ENCODE data around the gene RALBP1. TPM values are rescaled to one million over a fixed set of nuclear protein-coding genes. Genes with fewer than 3 reads are reported as not detected.
"Not testable (repeated sequence)": the region's sequence is repeated elsewhere in the genome, so short reads cannot be mapped to it uniquely, and the experiment has no call there.

RALBP1 gene
- polyA plus RNA-seq, 1 experiment, result 45.2 TPM

- ChIA-PET POLR2A (no interaction called here), CTCF (interaction anchor here (1.0 to 1.2 kb wide), 2 partner anchors 22 to 36 kb away, joined by 3 read pairs; no protein-coding TSS in a partner anchor)
- DNase-seq (ENCODE audit: low read depth), result no peak
- no peak for TF ChIP-seq CTCF (IDR thresholded peaks at IDR 0.05; ENCODE audit: insufficient read depth, low read depth, low read length)
- Histone ChIP-seq H3K27me3 (ENCODE audit: control insufficient read depth, insufficient read depth, low read length) (no peaks in the 10 kb centered on the region), H3K36me3 (ENCODE audit: control insufficient read depth, insufficient read depth, low read length) (no peaks in the 10 kb centered on the region), H3K4me3 (ENCODE audit: low read depth, low read length) (no peak overlapping the region)
Measured at GRCh38 chr18:9469685-9470084, 5.6 kb upstream of the RALBP1 start.

- POLR2A ChIA-PET, result no interaction called here
- peak overlapping the region; percentile 76 for H3K4me3 ChIP-seq (ENCODE audit: low read depth, low read length)
- TF ChIP-seq CTCF (IDR thresholded peaks at IDR 0.05; ENCODE audit: insufficient read depth, low read depth, low read length), result peak; percentile 24
- CTCF ChIA-PET, result no interaction called here
- DNase-seq (ENCODE audit: low read depth), result peak; percentile 28
- no peaks in the 10 kb centered on the region for H3K27me3 ChIP-seq (ENCODE audit: control insufficient read depth, insufficient read depth, low read length)
- peaks cover 4% of the 10 kb centered on the region; the same call in 1 of the 2 replicates for H3K36me3 ChIP-seq (ENCODE audit: control insufficient read depth, insufficient read depth, low read length)
Measured at GRCh38 chr18:9474108-9474982, 968 bp upstream of the RALBP1 start.

GRCh38 chr18:9475643-9476591 lies 604 bp downstream of the RALBP1 start:
- no peak for TF ChIP-seq CTCF (IDR thresholded peaks at IDR 0.05; ENCODE audit: insufficient read depth, low read depth, low read length)
- no peak for DNase-seq (ENCODE audit: low read depth)
- H3K27me3 ChIP-seq (ENCODE audit: control insufficient read depth, insufficient read depth, low read length), result no peaks in the 10 kb centered on the region
- POLR2A ChIA-PET, result interaction anchor here (0.6 kb wide), 1 partner anchor 214 kb away, joined by 5 read pairs; no protein-coding TSS in a partner anchor
- H3K36me3 ChIP-seq (ENCODE audit: control insufficient read depth, insufficient read depth, low read length), result peaks cover 5% of the 10 kb centered on the region; the same call in 1 of the 2 replicates
- peak overlapping the region; percentile 98 for H3K4me3 ChIP-seq (ENCODE audit: low read depth, low read length)
- CTCF ChIA-PET, result no interaction called here

- CTCF ChIA-PET, POLR2A ChIA-PET: not testable (repeated sequence)
Measured at GRCh38 chr18:9476949-9477348, 1.6 kb downstream of the RALBP1 start.

GRCh38 chr18:9477509-9477908 lies 2.2 kb downstream of the RALBP1 start:
- Histone ChIP-seq H3K27me3 (ENCODE audit: control insufficient read depth, insufficient read depth, low read length) (no peaks in the 10 kb centered on the region), H3K4me3 (ENCODE audit: low read depth, low read length) (no peak overlapping the region), H3K36me3 (ENCODE audit: control insufficient read depth, insufficient read depth, low read length) (peaks cover 6% of the 10 kb centered on the region; the same call in 1 of the 2 replicates)
- POLR2A ChIA-PET, result no interaction called here
- TF ChIP-seq CTCF (IDR thresholded peaks at IDR 0.05; ENCODE audit: insufficient read depth, low read depth, low read length), result no peak
- CTCF ChIA-PET, result no interaction called here
- no peak for DNase-seq (ENCODE audit: low read depth)

More at GRCh38 chr18:9476949-9477348, 1.6 kb downstream of the RALBP1 start:
- peak overlapping the region; percentile 98; the same call in 1 of the 2 replicates for H3K4me3 ChIP-seq (ENCODE audit: low read depth, low read length)
- not testable (repeated sequence) for H3K27me3 ChIP-seq (ENCODE audit: control insufficient read depth, insufficient read depth, low read length); H3K36me3 ChIP-seq (ENCODE audit: control insufficient read depth, insufficient read depth, low read length); DNase-seq (ENCODE audit: low read depth)
